Activated T-cell treated with anti-CD3 and anti-CD28 coated beads, Interleukin-2, amount 50 U/mL, for 1 hour (primary cell): Measurements from ENCODE around the gene VWA2.

Experiments
- DNase-seq: peaks from one replicate; pipeline ENCODE4 v3.0.0-alpha.2; 2020

The VWA2 gene

DNA sequence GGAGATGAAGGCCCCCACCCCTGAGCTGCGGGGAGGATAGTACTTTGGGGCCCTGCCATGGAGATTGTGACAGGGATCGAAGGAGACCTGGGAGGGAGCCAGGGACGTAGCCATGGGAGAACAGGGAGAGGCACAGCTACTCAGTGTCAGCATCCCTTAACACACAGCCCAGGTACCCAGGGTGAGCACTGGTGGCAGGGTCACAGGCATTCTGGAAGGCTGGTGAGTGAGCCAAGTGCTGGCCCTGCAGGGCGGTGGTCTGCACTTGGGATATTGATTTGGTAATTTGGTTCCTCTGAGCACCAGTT lies 39.8 kb downstream of the VWA2 start:
- no peak for DNase-seq

DNA sequence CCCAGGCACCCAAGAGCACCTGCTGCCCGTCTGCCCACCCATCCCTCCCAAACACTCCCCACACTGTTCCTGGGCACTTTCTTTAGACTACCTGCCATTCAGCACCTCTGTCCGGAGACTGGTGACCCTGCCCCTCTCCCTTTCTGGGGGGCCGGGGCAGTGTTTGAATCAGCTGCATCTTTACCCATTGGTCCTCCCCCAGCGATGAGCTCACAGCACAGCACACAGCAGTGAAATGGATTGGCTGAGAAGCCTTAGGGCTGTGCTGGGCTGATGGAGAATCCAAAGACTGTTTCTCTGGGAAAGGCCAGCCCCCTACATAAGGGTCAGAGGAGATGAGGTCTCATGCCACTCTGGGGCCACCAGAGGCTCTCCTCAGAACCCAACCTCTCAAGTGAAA lies 40.2 kb downstream of the VWA2 start:
- DNase-seq = no peak

DNA sequence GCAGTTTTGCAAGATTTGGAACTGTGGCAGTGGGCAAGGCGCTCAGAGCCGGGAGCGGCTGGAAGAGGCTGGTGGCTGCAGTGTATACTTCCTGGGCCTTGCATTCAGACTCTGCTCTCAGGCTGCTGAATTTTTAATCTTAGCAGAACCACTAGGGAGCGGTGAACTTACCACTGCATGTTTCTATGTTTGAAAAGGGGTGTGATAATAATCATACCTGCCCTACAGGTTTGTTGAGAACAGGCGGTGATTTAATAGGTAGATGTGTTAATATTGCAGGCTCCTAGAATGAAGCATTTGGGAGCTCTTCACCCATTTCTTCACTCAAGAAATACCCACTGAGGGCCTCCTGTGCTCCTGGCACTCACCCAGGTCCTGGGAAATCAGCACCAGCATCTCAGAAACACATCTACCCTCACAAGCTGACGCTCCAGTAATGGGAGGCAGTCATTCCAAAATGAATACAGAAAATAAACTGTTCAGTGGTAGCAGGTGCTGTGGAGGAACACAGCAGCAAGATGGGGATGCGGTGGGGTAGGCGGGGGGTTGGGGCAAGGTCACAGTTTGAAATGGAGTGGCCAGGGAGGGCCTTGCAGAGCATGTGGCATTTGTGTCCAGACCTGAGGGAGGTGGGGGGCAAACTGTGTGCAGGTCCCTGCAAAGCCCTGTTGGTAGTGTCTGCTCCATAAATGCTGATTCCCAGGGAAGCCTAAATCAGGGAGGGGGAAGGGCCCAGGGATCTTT lies 41.0 kb downstream of the VWA2 start:
- no peak for DNase-seq

DNA sequence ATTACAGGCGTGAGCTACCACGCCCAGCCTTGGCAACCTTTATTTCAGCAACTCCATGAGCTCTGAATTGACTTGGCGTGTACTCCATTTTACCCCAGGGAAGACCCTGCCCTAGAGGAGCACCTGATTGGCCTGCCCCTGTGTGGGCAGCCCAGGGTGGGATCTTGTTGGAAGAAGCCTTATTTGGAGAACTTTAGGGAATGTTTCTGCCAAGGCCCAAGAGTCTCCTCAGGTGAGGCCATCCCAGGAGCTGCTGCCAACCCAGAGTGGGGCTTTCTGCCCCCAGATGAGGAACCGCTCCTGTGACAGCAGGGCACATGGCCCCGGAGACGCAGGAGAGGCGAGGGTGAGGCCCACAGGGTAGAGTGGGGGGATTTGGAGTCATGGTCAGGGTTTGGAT lies 42.0 kb downstream of the VWA2 start:
- DNase-seq = no peak

DNA sequence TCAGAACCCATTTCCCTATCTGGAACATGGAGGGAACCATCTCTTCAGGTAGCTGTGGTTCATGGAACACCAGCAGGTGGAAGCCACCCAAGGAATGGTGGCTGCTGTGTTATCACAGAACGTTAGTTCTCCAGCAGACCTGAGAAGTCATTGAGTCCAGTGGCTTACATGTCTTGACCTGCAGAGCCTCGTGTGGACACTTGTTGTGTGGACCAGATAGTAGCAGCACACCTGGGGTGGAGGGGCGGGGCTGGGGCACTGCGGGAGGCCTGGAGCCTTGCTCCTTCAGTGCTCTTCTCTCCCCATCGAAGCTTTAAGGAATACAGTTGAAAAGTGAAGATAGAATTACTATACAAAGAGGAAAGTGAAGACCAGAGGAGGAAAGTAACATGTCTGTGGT lies 42.4 kb downstream of the VWA2 start:
- no peak for DNase-seq

DNA sequence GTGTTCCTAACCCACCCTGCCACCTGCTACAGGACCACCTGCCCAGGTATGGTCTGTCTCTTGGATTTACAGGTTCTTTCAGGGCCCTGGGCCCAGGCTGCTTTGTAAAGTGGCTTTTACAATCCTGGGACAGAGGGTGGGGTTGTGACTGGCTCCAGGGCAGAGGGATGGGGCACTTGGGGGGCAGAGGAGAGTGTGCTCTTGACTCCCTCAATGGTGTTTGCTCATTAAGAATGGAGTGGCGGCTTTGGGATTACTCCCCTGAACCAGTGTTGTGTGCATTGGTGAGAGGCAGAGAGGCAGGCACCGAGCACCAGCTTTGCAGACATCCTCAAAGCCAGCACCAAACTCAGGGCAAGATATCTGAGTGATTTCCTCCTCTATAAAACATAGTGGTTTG lies 43.5 kb downstream of the VWA2 start:
- no peak for DNase-seq

DNA sequence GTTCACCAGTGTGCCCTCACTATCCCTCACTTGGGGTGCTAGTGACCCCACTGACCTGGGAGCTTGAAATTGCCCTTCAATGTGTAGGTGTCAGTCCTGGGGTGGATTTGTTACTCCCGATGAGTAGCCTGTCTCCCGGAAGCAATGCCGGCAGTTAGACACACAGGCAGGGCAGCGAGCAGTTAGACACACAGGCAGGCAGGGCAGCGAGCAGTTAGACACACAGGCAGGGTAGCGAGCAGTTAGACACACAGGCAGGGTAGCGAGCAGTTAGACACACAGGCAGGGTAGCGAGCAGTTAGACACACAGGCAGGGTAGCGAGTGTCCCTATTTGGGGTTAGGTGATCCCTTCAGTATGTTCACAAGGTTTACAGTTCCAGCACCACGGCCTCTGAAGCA lies 44.0 kb downstream of the VWA2 start:
- no peak for DNase-seq

DNA sequence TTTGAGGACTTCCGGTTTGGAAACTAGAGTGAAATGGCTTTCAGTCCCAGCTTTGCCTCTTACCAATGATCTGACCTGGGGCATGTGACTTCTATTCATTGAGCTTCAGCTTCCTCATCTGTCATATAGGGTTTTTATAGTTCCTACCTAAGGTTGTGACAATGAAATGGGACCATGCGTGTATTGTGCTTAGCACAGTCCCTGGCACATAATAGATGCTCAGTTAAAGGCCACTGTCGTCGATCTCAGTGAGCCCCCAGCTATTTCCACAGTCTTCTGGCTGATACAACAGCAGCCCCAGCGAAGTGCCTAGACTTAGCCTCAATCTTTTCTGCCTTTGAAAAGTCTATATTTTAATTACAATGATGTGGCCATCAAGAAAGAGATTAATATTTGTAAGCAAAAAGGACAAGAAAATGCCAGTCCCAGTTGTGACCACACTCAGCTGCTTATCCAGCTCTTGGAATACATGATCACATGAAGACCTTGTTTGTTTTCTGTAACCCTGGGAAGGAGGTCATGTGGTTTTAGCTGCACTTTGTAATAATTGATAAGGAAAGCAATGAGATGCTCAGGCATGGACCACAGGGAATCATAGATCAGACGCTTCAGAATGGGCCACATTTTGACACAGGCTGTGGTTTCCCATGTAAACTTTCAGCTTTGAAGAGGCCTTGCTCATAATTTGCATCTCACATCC lies 44.6 kb downstream of the VWA2 start:
- DNase-seq = no peak

DNA sequence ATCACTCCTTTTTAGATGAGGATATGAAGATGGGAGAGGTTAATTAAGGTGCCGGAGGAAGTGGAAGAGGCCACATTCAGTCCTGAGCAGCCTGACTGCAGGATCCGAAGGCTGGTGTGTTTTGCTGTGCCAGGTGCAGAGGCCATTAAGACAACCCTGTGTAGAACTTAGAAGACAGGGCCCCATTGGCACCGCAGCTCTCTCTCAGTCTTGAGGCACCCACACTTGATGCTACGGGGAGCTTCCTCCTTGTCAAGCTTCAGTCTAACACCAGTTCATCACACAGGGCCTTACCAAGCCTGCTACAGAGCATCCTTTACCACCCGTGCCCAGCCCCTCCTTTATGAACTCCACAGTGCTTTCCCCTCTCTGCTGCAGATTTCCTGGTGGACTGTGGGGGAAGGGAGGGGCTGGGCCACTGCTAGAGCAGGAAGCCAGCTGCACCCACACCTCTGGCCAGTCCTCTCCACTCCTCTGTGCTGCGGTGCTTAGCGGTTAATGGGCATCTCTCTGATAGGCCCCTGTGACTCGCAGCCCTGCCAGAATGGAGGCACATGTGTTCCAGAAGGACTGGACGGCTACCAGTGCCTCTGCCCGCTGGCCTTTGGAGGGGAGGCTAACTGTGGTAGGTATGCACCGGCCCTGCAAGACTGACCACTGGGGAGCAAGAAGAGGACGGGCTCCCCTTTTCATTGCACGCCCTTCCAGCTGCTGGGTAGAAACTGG lies 45.5 kb downstream of the VWA2 start:
- DNase-seq = no peak

DNA sequence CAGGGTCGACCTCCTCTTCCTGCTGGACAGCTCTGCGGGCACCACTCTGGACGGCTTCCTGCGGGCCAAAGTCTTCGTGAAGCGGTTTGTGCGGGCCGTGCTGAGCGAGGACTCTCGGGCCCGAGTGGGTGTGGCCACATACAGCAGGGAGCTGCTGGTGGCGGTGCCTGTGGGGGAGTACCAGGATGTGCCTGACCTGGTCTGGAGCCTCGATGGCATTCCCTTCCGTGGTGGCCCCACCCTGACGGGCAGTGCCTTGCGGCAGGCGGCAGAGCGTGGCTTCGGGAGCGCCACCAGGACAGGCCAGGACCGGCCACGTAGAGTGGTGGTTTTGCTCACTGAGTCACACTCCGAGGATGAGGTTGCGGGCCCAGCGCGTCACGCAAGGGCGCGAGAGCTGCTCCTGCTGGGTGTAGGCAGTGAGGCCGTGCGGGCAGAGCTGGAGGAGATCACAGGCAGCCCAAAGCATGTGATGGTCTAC lies 46.9 kb downstream of the VWA2 start:
- no peak for DNase-seq

DNA sequence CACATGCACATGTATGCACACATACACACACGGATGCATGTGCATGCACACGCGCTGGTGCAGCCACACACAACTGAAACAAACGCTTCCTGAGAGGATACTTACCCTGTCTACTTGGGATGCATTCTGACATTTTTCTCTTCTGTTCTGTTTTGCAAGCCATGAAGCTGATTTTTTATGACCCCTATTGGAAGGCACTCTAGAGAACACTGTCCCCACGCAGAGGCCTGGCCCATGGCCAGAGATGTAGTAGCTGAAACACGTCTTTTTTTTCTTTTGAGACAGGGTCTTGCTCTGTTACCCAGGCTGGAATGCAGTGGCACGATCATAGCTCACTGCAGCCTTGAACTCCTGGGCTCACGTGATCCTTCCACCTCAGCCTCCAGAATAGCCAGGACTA lies 47.9 kb downstream of the VWA2 start:
- DNase-seq = no peak

DNA sequence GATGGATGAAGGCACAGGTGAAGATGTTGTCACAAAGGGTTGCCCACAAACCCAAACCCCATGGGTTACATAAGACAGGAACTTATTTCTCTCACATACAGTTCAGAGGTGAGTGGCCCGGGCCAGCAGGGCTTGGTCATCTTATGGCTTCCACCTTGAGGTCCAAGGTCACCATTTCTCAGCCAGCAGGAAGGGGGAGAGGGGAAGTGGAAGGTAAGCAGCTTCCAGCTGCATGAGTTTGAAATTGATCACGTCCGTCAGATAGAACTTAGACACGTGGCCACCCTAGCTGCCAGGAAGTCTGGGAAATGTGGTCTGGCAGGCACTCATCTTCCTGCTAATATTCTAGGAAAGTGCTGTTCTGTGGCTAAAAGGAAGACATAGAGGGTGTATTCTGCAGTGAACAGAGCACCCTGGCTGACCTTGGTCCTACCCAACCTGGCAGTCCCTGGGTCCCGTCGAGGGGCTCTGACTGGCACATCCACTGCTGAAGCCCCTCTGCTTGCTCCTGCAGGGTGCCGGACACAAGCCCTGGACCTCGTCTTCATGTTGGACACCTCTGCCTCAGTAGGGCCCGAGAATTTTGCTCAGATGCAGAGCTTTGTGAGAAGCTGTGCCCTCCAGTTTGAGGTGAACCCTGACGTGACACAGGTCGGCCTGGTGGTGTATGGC lies 49.5 kb downstream of the VWA2 start:
- DNase-seq = no peak

DNA sequence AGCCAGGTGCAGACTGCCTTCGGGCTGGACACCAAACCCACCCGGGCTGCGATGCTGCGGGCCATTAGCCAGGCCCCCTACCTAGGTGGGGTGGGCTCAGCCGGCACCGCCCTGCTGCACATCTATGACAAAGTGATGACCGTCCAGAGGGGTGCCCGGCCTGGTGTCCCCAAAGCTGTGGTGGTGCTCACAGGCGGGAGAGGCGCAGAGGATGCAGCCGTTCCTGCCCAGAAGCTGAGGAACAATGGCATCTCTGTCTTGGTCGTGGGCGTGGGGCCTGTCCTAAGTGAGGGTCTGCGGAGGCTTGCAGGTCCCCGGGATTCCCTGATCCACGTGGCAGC lies 50.0 kb downstream of the VWA2 start:
- DNase-seq = no peak

DNA sequence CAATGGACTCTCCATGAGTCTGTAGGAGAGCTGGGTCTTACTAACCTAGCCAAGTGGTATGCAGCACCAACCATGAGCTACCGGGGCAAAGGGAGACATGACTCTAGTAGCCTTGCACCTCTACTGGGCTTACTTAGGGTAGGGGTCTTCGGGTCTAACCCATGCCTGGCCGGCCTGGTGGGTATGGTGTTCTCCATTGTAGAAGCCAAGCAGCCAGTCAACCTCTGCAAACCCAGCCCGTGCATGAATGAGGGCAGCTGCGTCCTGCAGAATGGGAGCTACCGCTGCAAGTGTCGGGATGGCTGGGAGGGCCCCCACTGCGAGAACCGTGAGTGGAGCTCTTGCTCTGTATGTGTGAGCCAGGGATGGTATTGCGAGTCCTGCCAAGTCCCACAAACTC lies 51.0 kb downstream of the VWA2 start:
- no peak for DNase-seq

DNA sequence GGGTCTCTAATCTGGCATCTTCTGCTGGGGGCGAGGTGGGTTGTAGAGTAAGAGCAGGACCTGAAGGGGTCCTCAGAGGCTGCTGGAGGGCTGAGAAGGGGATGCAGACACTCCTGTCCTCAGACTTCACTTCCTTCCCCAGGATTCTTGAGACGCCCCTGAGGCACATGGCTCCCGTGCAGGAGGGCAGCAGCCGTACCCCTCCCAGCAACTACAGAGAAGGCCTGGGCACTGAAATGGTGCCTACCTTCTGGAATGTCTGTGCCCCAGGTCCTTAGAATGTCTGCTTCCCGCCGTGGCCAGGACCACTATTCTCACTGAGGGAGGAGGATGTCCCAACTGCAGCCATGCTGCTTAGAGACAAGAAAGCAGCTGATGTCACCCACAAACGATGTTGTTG lies 52.0 kb downstream of the VWA2 start:
- DNase-seq = no peak

DNA sequence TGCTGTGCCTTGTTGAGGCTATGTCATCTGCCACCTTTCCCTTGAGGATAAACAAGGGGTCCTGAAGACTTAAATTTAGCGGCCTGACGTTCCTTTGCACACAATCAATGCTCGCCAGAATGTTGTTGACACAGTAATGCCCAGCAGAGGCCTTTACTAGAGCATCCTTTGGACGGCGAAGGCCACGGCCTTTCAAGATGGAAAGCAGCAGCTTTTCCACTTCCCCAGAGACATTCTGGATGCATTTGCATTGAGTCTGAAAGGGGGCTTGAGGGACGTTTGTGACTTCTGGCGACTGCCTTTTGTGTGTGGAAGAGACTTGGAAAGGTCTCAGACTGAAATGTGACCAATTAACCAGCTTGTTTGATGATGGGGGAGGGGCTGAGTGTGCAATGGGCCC lies 52.5 kb downstream of the VWA2 start:
- DNase-seq = no peak

DNA sequence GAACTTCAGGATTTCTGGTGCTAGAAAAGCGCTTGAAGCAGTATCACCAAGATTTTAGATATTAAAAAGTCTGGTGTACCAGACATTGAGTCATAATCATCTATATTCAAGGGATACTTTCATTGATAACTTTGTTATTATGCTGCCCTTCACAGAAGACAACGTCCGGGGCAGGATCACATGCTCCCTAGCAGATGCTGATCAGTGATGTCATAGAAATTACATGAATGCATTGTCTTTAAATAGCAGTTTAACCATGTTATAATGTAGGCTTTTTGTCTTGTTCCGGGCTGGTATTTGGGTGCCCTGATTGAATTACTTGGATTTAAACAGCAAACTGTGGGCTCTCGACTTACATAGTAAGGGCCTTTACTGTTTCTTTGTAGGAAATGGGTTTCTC lies 54.0 kb downstream of the VWA2 start:
- DNase-seq = no peak

DNA sequence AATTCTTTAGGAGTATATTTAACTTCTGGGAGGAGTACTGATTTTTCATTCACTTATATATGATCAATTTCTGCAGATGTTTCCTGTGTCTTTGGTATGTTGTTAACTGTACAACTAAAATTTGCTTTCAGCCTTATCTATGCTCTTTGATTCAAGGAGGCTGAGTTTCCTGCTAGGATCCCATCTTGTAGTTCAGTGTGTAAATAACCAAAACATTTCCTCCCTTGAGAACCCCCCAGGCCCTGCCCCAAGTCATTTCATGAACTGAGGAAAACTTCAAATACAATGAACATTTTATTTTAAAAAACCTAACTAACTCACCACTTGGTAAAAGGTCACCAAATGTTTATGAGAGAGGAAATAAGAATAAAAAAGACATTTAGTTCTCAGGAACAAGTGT lies 55.5 kb downstream of the VWA2 start:
- DNase-seq = no peak

DNA sequence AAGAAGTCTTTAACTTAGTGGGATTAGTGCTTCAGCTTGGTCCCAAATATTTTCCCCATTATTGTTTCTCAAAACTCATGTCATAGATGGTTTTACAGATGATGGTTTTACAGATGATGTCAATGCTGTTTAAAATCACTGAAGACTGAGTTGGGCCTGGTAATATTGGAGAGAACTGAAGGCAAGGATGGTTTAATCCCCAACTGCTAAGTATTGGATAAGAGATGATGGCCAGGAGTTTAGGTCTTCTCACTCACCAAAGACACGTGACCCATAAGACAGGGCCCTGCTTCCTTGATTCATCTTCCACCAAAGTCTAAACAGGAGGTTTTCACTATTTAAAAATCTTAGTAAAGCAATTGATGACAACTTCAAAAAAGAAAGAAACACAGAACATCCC lies 56.3 kb downstream of the VWA2 start:
- DNase-seq = no peak

DNA sequence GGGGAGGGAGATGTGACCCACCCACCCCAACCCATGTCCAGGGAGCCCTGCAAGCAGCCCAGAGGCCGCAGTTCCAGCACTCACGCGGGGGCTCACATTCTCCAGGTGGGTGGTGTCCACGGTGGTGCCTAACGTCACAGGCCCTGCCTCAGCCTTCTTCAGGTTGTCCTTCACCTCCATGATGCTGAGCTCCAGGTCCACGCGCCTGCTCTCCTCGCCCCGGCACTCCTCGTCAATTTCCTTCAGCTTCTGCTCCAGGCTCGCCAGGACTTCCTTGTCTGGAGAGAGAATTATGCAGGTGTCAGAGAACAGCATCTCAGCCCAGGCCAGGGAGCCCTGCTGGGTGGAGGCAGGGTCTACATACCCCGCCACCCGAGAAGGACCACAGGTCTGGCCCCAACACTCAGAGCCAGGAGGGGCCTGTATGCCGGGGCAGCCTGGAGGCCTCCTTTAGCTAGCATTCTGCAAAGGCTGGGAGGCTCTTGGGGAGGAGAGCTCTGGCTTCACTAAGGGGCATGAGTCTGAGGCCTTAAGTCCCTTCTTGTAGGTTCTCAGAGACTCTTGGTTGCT lies 58.2 kb downstream of the VWA2 start:
- DNase-seq = no peak

DNA sequence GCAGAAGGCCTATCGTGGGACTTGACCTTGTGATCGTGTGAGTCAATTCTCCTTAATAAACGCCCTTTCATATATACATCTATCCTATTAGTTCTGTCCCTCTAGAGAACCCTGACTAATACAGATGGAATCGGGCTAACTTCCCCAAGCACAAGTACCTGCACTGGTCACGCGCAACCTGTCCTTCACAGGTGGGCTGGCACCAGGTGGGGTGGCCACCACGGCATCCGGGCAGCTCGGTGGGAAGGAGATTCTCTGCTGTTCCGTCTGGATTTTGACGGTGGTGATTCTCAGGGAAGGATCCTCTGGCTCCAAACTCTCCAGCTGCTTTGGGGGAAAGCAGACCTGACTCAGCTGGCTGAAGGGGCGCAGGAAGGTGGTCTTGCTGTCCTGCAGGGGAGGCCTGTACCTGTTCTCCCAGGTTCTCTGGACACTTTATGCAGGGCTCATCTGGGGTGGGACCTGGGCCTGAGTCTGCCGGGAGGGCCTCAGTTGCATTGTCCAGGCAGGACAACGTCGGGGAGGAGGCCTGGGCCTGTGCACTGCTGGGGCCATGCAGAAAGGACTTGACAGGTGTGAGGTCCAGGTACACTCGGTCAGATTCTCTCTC lies 61.1 kb downstream of the VWA2 start:
- DNase-seq = no peak

DNA sequence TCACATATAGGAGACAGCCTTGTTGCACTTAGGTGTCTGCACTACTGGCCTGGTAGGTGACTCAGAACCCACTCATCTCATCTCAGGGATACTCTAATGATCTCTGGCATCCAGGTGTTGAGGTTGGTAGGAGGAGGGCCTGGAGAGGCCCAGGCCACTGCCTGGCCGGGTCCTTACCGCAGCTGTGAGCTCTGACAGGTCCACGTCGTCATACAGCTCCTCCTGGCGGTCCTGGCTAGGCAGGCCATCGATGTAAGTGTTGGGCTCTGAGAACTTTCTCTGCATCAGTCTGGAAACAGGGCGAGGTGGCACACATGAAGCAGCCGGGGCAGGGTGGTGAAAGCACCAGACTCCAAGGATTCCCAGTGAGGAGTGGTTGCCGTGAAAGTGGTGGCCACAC lies 62.1 kb downstream of the VWA2 start:
- no peak for DNase-seq
